Measurements from ENCODE around the gene TMEM151A. TPM values are rescaled to one million over a fixed set of nuclear protein-coding genes. Genes with fewer than 3 reads are reported as not detected.

TMEM151A gene
- total RNA-seq = 9.7 TPM

DNA sequence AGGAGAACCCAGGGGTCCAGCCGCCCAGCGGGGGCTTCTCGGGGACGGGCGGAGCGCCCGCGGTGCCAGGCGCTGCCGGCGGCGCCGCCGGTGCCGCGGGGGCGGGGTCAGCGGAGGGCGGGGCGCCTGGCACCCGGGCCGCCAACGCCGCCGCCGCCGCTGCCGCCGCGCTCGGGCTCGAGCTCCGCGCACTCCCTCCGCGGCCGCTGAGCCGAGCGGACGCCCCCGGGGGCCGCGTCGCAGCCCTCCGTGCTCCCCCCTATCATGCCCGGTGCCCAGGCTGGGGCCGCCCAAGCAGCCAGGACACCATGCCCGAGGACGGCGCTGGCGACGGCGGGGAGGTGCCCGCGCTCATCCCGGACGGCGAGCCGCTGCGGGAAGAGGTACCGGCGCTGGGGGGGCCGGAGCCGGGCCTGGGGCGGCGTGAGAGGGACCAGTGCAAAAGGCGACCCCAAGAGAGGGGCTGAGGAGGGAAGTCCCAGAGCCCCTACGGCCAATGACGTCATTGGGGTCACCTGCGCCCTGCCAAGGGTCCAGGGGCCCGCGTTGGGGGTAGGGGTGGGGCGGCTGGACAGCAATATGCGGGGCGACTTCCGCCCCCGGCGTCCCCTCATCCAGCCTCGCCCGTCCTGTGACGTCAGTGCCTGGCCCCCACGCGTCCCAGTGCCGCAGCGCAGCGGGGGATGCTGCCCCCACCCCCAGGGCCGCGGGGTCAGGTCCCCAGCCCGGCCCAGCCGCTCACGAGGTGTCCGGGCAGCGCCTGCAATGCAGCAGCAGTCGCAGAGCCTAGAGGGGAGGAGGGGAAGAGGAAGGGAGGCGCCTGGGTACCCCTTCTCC, at the start of gene TMEM151A:
TSS of gene TMEM151A (plus strand) at position 189 of the 837 bp plus-strand sequence. CDS start at position 309, 120 bp downstream.

DNA sequence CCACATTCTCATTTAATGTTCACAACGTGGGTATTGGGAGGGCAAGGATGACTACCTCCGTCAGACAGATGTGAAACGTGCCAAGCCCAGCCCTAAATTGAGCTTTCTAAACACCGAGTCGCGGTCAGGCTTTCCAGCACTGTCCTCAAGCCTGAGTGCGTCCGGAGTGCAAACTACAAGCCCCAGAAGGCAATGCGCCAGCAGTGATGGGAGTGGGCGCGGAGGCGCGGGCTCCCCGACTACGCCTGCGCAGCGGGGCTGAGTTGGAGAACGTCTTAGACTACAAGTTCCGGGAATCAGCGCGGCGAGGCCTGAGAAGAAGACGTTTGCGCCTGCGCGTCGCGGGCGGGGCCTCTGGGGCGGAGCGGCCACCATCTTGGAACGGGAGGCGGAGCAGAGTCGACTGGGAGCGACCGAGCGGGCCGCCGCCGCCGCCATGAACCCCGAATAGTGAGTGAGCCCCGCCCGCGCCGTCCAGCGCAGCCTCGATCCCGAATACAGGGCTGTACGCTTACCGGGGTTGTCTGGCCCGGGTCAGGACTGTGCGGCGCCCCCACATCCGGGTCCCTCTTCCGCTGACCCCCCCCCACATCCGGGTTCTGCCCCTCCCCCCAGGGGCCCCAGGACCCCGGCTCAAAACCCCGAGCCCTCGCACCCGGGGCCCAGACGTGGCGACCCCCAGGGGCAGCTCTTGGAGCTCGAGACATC, 23.3 kb upstream of the TMEM151A start, which contains the start of gene RAB1B:
TSS of gene RAB1B (plus strand) at position 396 of the 708 bp plus-strand sequence. CDS start at position 437, 41 bp downstream.

DNA sequence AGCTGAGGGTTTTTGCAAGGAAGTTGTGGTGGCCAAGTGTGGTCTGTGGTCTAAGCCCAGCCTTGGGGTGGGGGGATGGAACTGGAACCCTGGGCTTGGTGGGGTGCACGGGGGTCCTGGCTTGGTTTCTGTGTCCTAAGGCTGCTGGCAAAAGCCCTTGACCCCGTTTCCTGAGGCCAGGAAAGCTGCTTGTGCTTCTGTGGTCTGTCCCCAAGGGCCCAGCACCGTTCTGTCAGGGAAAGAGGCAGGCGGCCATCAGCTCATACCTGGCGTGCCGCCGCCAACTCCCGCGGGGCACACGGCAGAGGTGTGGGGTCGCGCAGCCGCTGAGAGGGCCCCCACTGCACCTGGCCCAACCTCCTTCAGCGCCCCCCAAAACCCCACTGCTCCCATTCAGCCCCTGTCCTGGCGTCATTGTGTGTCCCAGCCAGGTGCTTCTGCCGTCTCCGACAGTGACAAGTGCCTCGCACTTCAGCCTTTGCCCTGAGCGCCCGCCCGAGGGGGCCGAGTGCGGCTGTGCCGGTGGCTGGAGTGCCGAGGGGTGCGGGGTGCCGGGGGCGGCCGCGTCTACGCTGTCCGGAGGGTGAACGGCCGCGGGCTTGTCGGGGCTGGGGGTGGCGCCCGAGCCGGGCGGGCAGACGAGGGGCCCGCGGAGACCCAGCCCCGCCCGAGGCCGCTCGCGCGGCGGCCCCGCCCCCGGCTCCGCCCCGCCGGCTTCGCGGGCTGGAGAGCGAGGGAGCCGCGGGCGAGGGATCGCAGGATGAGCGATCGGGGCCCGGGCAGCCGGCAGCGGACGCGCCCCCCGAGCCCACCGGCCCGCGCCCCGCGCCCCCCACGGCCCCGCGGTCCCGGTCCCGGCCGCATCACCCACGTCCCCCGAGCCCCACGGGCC, 14.0 kb upstream of the TMEM151A start, which contains the start of gene CNIH2:
TSS of gene CNIH2 (plus strand) at position 705 of the 892 bp plus-strand sequence. CDS start 282 bp downstream, outside the sequence.

DNA sequence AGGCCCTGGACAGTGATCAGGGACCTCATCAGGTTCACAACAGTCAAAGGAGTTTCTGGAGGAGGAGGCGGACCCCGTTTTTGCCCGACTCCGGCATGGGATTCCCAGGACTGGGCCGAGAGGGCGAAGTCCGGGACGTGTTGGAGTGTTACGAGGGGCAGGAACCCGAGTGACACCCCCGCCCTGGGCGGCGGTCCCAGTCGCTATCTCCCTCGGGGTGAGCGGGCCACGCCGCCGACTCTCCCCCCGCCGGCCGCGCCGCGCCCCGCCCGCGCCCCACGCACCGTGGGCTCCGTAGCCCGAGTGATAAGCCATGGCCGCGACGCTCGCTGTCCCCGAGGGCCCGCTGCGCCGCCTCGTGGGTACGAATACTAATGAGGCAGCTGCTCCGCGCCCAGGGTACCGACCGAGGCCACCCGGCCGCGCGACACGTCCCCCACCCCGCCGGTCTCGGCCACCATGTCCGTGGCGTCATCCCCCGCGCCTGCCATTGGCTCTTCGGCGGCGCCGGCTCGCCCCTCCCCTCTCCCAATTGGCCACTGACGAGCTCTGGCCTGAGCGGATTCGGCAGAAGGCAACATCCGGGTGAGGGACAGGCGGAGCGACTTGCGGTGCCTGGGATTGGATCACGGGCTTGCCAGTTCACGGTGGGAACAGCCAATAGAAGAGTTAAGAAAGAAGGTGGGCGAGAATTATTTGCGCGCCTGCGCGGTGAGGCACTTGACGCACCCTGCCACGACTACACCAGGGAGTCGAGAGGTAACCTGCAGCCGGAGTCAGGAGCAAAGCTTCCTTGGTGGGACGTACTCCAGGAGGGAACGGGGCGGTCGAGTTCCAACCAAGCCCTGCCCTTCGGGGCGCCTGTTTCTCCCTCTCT, 2.8 kb upstream of the TMEM151A start, which contains the start of gene YIF1A:
TSS of gene YIF1A (minus strand) at position 473 of the 877 bp plus-strand sequence. CDS start at position 315, 158 bp downstream.

GRCh38 chr11:66316849-66317251, 25.2 kb downstream of the TMEM151A start, which contains the start of gene CD248:
Gene CD248 (minus strand): TSS chr11:66317044. CDS start chr11:66317027, 17 bp downstream.

DNA sequence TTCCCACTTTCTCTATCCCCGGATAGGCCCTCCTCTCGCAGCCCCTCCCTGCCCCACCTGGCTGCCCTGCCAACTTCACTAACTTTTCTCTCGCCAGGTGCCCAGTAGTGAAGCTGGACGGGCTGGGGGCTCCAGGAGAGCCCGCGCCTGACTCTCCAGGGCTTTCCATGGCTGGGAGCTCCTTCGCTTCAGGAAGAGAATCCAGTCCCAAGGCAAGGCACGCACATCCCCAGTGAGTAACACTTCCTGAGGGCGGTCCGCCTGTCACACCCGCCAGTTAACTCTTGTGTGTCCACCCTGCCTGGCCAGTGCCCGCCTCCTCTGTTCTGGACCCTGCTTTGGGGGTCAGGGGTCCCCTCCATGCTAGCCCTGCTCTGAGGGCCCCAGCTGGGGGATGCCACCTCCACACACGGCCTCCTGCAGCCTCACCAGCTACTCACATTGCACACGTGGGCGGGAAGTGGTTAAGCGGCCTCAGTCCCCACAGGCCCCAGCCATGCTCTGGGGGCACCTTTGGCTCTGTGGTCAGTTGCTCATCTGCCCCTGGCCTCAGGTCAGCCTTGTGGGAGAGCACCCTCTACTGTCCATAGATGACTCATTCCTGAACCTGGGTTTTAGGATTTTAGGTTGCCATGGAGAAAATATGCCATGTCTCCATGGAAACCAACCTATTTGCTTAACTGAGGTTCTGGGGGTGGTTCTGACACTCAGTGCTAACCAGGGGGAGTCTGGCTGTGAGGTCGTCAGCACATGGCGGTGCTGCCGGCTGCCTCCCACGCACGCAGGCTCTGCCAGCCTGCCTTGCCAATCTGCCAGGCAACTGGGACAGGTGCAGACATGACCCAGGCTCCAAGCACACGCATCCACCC, 44.8 kb downstream of the TMEM151A start, which contains the start of gene RIN1:
TSS of gene RIN1 (minus strand) at position 201 of the 869 bp plus-strand sequence. CDS start at position 169, 32 bp downstream.

GRCh38 chr11:66344550-66345315, 53.0 kb downstream of the TMEM151A start, which contains the start of gene BRMS1:
Gene BRMS1 (minus strand): TSS chr11:66345104. CDS start chr11:66342234, 2,870 bp downstream.

Other genes starting within 250 kb of the TMEM151A start
- 17.2 TPM for gene GAL3ST3, start 242.7 kb upstream of the TMEM151A start, total RNA-seq
- gene SF3B2, start 239.5 kb upstream of the TMEM151A start, total RNA-seq = 125 TPM
- gene PACS1, start 221.6 kb upstream of the TMEM151A start, total RNA-seq = 101 TPM
- 56.7 TPM for gene KLC2, start 34.2 kb upstream of the TMEM151A start, total RNA-seq
- gene RAB1B, start 23.3 kb upstream of the TMEM151A start, total RNA-seq = 41.0 TPM
- 79.2 TPM for gene CNIH2, start 13.7 kb upstream of the TMEM151A start, total RNA-seq
- 28.8 TPM for gene YIF1A, start 2.8 kb upstream of the TMEM151A start, total RNA-seq
- 1.3 TPM for gene CD248, start 25.1 kb downstream of the TMEM151A start, total RNA-seq
- 0.94 TPM for gene RIN1, start 44.5 kb downstream of the TMEM151A start, total RNA-seq
- 13.8 TPM for gene BRMS1, start 53.2 kb downstream of the TMEM151A start, total RNA-seq
- gene B4GAT1, start 55.7 kb downstream of the TMEM151A start, total RNA-seq = 60.4 TPM
- gene SLC29A2, start 79.9 kb downstream of the TMEM151A start, total RNA-seq = 4.4 TPM
- gene NPAS4, start 129.1 kb downstream of the TMEM151A start, total RNA-seq = 2.2 TPM
- gene MRPL11, start 147.0 kb downstream of the TMEM151A start, total RNA-seq = 11.6 TPM
- 24.7 TPM for gene PELI3, start 175.0 kb downstream of the TMEM151A start, total RNA-seq
- gene DPP3, start 188.5 kb downstream of the TMEM151A start, total RNA-seq = 40.4 TPM
- 107 TPM for gene BBS1, start 218.7 kb downstream of the TMEM151A start, total RNA-seq